Kidney capillary endothelial cell (primary cell): ENCODE data around the gene CYLC2.

ENCODE experiments used
- DNase-seq: peaks from one replicate; pipeline ENCODE4 v3.0.0-alpha.2; 2018; ENCODE audit warnings: low spot score

CYLC2 gene, protein sequence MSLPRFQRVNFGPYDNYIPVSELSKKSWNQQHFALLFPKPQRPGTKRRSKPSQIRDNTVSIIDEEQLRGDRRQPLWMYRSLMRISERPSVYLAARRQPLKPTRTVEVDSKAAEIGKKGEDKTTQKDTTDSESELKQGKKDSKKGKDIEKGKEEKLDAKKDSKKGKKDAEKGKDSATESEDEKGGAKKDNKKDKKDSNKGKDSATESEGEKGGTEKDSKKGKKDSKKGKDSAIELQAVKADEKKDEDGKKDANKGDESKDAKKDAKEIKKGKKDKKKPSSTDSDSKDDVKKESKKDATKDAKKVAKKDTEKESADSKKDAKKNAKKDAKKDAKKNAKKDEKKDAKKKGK

DNA sequence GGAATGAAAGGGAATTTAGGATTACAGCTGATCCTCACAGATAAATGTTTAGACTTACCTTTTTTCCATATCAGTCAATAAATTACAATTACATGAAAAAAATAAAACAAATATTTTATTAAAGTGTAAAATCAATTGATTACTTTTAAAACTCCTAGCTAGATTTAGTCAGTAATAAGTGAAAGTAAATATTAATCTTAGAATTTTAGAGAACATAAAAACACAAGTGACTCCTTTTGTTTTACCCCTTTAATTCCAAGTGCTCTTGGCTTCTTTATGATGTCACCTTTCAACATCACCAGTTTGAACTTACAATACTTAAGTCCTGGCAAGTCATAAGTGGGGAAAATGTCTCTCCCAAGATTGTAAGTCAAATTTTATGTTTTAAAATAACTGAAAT, at the start of gene CYLC2:
TSS of gene CYLC2 (plus strand) at position 301 of the 400 bp plus-strand sequence. CDS start at position 349, 48 bp downstream.
- no peak for DNase-seq

DNA sequence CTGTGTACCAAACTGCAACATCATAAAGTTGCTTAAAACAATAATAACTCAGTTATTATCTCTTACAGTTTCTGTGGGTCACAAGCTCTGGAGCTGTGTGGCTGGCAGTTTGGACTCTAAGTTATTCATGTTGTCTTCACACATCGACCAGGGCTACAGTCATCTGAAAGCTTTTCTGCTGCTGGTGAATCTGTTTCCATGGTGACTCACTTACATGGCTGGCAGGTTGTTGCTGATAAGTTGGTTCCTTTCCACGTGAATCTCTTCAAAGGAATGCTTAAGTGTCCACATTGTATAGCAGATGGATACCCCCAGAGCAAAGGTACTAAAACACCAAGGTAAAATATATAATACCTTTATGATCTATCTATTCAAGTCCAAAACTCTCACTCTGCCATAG, 44.8 kb upstream of the CYLC2 start:
- DNase-seq = no peak

DNA sequence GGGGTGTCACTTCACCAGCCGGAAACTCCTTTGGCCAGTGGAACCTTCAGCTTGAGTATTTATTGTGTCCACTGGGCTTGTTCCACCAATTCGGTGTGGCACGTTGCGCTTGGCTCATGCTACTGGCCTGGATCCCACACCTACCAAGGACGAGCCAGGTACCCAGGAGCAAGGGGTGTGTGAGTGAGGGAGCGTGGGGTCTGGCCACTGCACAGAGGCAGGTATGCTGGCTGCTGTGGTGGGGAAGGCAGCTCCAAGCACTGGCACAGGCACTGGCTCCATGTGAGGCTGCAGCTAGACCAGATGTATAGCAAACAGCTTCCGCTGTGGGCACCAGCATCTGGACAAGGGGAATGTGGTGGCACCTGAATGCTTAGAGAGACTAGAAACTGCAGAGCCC, 28.1 kb upstream of the CYLC2 start:
- no peak for DNase-seq

DNA sequence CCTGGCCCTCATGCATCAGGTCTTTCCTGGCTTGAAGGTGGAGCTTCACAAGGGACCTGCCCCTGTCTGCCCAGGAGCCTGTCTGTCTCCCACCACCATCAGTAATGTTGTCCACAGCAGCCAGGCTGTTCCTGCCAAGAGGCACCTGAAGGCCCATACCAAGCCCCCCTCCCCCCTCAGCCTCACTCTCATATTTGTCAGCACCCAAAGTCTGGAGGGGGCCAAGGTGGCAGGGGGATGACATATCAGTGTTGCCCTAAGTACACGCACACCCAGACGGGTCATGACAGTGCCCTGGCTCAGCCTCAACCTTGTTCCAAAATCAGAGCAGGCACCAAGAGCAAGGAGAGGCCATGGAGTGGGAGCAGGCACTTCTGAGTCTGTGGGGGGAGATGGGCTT, 27.2 kb upstream of the CYLC2 start:
- no peak for DNase-seq

DNA sequence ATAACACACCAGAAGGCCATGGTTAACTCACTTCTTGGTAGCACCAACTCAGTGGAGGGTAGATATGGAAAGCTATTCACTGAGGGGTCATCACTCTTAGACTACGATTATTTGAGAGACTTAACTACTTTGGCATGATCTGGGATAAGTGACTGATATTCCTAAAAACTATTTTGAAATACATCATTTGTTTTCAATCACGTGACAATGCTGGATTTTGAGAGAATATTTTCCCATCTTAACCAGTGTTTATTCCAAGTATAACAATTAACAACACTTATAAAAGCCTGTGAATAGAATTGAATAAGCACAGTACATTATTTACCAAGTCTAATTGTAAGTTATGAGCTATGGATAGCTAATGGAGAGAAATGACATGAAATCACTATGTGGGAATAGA, 22.4 kb upstream of the CYLC2 start:
- no peak for DNase-seq

DNA sequence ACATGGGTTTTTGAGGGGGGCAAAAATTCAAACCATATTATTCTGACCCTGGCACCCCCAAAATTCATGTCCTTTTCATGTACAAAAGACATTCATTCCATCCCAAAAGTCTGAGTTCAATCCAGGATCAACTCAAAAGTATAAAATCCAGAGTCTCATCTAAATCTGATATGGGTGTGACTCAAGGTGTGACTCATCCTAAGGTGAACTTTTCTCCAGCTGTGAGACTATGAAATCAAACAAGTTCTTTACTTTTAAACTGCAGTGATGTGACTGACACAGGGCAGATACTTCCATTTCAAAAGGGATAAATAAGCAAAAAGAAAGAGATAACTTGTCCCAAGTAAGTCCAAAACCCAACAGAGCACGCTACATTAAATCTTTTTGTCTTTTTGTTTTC, 20.6 kb upstream of the CYLC2 start:
- DNase-seq = no peak

DNA sequence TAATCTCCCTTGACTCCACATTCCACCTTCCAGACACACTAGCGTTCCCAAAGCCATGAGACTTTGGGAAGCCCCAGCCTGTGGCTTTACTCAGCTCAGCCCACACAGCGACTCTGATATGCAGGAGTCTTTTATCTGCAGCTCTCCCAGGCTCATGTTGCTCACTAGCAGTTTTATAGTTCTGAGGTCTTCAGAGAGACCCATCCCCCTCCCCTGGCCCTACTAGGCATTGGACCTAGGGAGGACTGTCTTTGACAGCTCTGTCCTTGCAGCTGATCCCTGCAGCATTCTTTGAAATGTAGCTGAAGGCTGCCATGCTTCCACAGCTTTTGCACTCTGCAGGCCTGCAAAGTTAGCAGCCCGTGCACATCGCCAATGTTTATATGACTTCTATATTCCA, 19.9 kb upstream of the CYLC2 start:
- no peak for DNase-seq

DNA sequence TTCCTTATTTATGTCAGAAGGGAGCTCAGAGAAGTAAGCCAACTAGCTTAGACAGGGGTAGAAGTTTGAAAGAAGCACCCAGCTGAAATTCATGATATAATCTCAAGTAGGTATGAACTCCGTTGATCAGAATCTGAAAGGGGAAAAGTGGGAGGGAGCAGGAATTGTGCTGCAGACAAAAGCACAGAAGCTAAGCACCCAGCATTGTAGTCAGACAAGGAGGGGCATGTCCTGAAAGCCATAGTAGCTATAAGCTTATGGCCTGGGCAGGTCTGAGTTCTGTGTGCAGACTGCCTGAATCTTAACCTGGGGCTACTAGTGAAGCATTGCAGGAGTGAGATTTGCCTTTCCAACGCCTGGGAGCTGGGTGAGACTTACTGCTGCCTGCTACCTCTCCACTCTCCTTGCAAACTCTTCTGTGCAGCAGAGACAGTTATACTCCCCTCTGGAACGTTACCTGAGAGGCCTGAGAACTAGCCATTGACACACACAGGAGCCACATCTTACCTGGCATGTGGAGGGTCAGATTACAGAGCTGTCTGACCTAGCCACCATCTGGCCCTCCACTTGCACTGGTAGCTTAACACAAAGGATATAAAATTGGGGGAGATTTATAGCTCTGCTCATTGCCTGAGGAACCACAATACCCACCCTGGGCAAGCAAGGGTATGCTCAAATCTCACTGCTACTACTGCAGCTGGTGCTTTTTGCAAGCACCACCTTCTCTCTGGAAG, 9.8 kb upstream of the CYLC2 start:
- DNase-seq = no peak

DNA sequence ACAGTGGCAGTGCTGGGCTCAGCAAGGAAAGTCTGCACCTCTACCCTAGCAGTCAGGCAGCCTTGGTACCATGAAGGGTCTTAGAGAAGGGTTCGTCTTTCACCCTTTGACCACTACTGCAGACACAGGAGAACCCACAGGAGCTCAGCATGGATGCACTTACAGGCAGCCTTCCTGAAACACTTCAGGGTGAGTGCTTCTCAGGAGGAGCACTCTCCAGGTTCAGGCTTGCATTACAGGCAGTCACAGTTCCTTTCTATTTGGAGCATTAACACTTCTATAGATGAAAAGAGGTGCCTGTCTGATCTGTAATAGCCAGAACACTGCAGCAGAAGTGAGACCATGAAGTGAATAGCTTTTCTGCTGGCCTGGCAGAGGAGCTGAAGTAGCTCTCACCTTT, 8.7 kb upstream of the CYLC2 start:
- DNase-seq = no peak

DNA sequence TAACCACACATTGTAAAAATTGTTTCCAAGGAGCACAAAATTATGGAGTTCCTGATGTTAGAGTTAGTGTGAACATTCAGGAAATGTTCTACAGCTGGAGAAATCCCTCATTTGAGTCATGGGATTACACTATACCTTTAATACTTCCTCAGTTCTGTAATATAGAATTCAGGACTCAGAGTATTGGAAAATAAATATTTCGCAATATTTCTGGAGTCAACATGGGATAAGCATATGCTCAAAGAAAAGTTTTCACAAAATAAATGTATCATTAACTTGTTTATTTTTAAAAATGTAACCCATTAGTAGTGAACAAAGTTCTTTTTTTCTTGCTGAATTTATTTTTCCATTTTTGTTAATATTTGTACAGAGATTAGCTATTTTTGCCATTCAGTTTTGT, 8.6 kb downstream of the CYLC2 start:
- no peak for DNase-seq

DNA sequence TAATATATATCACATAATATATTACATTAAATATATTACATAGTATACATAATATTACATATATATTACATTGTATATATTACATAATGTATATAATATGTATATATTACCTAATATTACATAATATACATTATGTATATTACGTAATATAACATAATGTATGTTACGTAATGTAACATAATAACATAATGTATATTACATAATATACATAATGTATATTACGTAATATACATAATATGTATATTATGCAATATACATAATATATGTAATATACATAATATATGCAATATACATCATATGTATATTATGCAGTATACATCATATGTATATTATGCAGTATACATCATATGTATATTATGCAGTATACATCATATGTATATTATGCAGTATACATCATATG, 19.1 kb downstream of the CYLC2 start:
- DNase-seq = no peak

DNA sequence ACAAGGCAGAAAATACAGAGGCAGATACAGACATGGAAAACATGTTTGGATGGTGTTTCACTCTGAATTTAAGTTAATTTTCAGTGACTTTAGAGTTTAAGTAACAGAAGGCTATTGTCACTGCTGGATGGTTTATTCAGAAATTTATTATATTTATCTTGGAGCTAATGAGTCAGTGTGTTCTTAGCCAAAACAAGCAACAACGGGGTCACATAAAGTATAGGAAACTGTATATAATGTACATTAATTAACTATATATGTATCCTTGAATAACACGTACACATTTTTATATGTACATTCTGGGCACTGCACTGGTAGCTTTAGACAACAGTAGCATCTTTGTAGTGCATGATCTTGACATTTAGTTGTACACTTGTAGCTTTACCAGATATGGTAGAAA, 30.7 kb downstream of the CYLC2 start:
- DNase-seq = no peak

DNA sequence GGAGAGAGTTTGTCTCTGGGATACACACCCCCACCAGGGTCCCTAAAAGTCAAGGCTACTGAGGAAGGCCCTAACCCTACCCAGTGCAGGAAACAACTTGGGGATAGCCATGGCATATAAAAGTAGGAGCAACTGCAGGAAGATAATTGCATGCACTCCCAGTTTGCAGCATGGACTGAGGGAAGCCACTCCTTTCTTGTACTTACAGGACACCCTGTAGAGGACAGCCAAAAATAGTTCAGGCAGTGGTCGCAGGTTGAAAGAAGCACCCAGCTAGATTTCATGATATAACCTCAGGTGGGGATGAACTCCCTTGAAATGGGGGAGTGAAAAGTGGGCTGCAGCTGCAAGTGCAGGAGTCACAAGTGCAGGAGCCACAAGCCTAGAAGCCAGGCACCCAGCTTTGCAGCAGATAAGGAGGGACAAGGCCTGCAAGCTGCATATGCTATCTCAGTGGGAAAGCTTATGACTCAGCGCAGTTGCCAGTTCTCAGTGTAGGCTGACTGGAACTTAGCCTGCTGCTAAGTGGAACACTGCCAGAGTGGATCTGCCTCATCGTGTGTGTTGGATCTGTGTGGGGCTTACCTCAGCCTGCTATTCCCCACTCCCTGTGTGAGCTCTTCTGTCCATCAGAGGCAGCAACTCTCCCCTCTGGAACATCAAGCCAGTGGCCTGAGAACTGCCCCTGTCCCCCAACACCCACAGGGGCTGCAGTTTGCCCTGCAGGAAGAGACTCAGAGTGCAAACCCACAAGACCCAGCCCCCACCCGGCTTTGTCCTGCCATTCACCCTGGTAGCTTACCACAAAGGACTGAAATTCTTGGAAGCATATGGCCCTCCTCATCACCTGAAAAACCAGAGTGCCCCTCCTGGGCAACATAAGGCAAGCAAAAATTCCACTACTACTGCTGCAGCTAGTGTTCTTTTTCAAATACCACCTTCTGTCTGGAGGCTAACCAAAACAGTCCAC, 42.7 kb downstream of the CYLC2 start:
- no peak for DNase-seq

DNA sequence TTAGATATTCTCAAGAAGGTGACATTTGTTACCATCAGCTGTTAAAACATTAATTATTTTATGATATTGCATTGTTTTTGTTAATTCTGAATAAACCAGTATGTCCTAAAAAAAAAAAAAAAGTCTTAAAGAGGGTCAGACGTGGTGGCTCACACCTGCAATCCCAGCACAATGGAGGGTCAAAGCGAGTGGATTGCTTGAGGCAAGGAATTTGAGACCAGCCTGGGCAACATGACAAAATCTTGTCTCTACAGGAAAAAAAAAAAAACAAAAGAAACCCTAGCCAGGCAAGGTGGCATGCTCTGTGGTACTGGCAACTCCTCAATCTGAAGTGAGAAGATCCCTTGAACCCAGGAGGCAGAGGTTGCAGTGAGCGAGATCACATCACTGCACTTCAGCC, 46.8 kb downstream of the CYLC2 start:
- no peak for DNase-seq
